Endothelial cell of umbilical vein (primary cell): ENCODE results near the gene FRYL. TPM values are rescaled to one million over a fixed set of nuclear protein-coding genes. Genes with fewer than 3 reads are reported as not detected.

Experiments
- BruUV-seq: library from RNA; stranded (reverse); fragments of 400-500 nt; replicated peaks from 2 replicates; lab custom pipeline; 2021; lab: Mats Ljungman, UMichigan
- CTCF ChIA-PET: fragments of 300-600, 350-600 bp; sonication (Branson Sonifier 250); formaldehyde crosslinking; loops from one replicate; lab custom pipeline; 2021; ENCODE audit warnings: antibody characterized with exemption, inconsistent platforms; lab: Charles Lee
- POLR2A ChIA-PET: fragments of 300-600, 350-600 bp; sonication (Branson Sonifier 250); formaldehyde crosslinking; loops from one replicate; lab custom pipeline; 2021; ENCODE audit warnings: antibody characterized with exemption, inconsistent platforms; lab: Charles Lee
- DNase-seq: peaks from one replicate; pipeline ENCODE4 v3.0.0-alpha.2; 2011; ENCODE audit warnings: low read depth, low spot score
- FAIRE-seq: peaks from 2 replicates; lab custom pipeline; 2011; peaks lifted over from hg19 to GRCh38; lab: Jason Lieb, UNC
- H2AFZ ChIP-seq: 2 replicates; pipeline ENCODE4 v1.6.0; 2012; ENCODE audit warnings: low read depth, low read length, control low read depth, inconsistent platforms
- H3K27ac ChIP-seq: 2 replicates; pipeline ENCODE4 v1.5.1; 2011; ENCODE audit warnings: low read depth, mild to moderate bottlenecking, control low read depth, low read length, moderate library complexity; ENCODE audit not compliant: insufficient read depth
- H3K27me3 ChIP-seq, 2 experiments: 2 replicates each; pipeline versions ENCODE4 v1.6.0 to v1.6.1; 2011; ENCODE audit warnings: low read length in 2 of 2, mixed read lengths in 1 of 2; ENCODE audit not compliant: control insufficient read depth in 2 of 2, insufficient read depth in 2 of 2
- H3K36me3 ChIP-seq, 2 experiments: 2 replicates in 1 of 2; 3 replicates in 1 of 2; pipeline ENCODE4 v1.5.1; 2011; ENCODE audit warnings: low read length in 2 of 2, mild to moderate bottlenecking in 1 of 2, moderate library complexity in 1 of 2; ENCODE audit not compliant: control insufficient read depth in 2 of 2, insufficient read depth in 2 of 2; ENCODE audit errors: extremely low read depth in 1 of 2
- H3K4me1 ChIP-seq: 3 replicates; pipeline ENCODE4 v1.5.1; 2011; ENCODE audit warnings: mild to moderate bottlenecking, low read length; ENCODE audit not compliant: control insufficient read depth, insufficient read depth; ENCODE audit errors: extremely low read depth
- H3K4me2 ChIP-seq: 2 replicates; pipeline ENCODE4 v1.6.1; 2011; ENCODE audit warnings: low read length, control low read depth, mixed read lengths; ENCODE audit not compliant: insufficient read depth
- H3K4me3 ChIP-seq, 3 experiments: fragments of 200-600 bp in 1 of 3; sonication (generic), shearing (Covaris generic) in 1 of 3; replicated peaks in 1 of 3; 2 replicates each; pipeline ENCODE4 v1.5.1; 2011 to 2016; ENCODE audit warnings: control low read depth in 3 of 3, low read length in 3 of 3, mild to moderate bottlenecking in 2 of 3, inconsistent platforms in 1 of 3, low read depth in 1 of 3, moderate library complexity in 1 of 3; ENCODE audit not compliant: insufficient read depth in 1 of 3
- H3K79me2 ChIP-seq: 2 replicates; pipeline ENCODE4 v1.6.0; 2012; ENCODE audit warnings: low read length, inconsistent platforms; ENCODE audit not compliant: control insufficient read depth, insufficient read depth
- H3K9ac ChIP-seq: replicated peaks from 2 replicates; pipeline ENCODE3; 2011; ENCODE audit warnings: low read length, control low read depth; ENCODE audit not compliant: insufficient read depth; ENCODE audit errors: extremely low read depth
- H3K9me1 ChIP-seq: replicated peaks from 3 replicates; pipeline ENCODE4 v1.6.0; 2011; ENCODE audit warnings: mild to moderate bottlenecking, low read length; ENCODE audit not compliant: control insufficient read depth, insufficient read depth; ENCODE audit errors: extremely low read depth
- H3K9me3 ChIP-seq: replicated peaks from 2 replicates; pipeline ENCODE4 v1.5.1; 2012; ENCODE audit warnings: low read length, inconsistent platforms; ENCODE audit not compliant: control insufficient read depth, insufficient read depth
- H4K20me1 ChIP-seq: replicated peaks from 2 replicates; pipeline ENCODE3; 2011; ENCODE audit warnings: mild to moderate bottlenecking, low read length; ENCODE audit not compliant: control insufficient read depth, insufficient read depth; ENCODE audit errors: extremely low read depth
- CTCF ChIP-seq, 2 donors: IDR thresholded peaks; 1 replicate in 1 of 2; 2 replicates in 1 of 2; pipeline ENCODE4 v1.5.1; 2011; ENCODE audit warnings: low read length in 2 of 2, mild to moderate bottlenecking in 2 of 2, moderate library complexity in 2 of 2, control low read depth in 1 of 2, inconsistent platforms in 1 of 2, low read depth in 1 of 2; ENCODE audit not compliant: insufficient read depth in 1 of 2; ENCODE audit errors: extremely low read depth in 1 of 2
- EZH2 ChIP-seq: IDR thresholded peaks from 2 replicates; pipeline ENCODE4 v1.6.1; 2012; ENCODE audit warnings: borderline replicate concordance, low read depth, mild to moderate bottlenecking, moderate library complexity, low read length, inconsistent platforms; ENCODE audit not compliant: severe bottlenecking
- FOS ChIP-seq: IDR thresholded peaks from 2 replicates; pipeline ENCODE4 v1.6.1; 2011; ENCODE audit warnings: mild to moderate bottlenecking, low read length, moderate library complexity, borderline replicate concordance; ENCODE audit not compliant: insufficient read depth
- GATA2 ChIP-seq: IDR thresholded peaks from 2 replicates; pipeline ENCODE4 v1.7.0; 2011; ENCODE audit warnings: low read depth, mild to moderate bottlenecking, moderate library complexity, mixed read lengths, low read length; ENCODE audit not compliant: insufficient read length, insufficient read depth
- JUN ChIP-seq: IDR thresholded peaks from 2 replicates; pipeline ENCODE4 v1.6.1; 2011; ENCODE audit warnings: borderline replicate concordance, low read depth; ENCODE audit not compliant: insufficient read length, insufficient read depth
- MAX ChIP-seq: IDR thresholded peaks from 2 replicates; pipeline ENCODE4 v1.6.1; 2011; ENCODE audit not compliant: insufficient read depth, insufficient read length
- MYC ChIP-seq: IDR thresholded peaks from one replicate; pipeline ENCODE4 v1.6.1; 2011; ENCODE audit warnings: mild to moderate bottlenecking, low read depth, low read length
- POLR2A ChIP-seq: IDR thresholded peaks from 2 replicates; pipeline ENCODE4 v1.6.1; 2012; ENCODE audit warnings: low read depth, mild to moderate bottlenecking, control low read depth, low read length
- POLR2AphosphoS5 ChIP-seq: IDR thresholded peaks from 2 replicates; pipeline ENCODE4 v1.6.1; 2012; ENCODE audit warnings: low read depth, mild to moderate bottlenecking, control low read depth, low read length, moderate library complexity; ENCODE audit not compliant: insufficient read depth
- dilution Hi-C: fragments of 300-500 bp; cut with MboI; formaldehyde crosslinking; loops from one replicate; pipeline ENCODE4 v1.15.0; 2019; ENCODE audit warnings: low sequenced_read_pairs; ENCODE audit not compliant: extremely low pct_ligation_motif_present
- intact Hi-C: fragments of 100-400 bp; cut with micrococcal nuclease; formaldehyde crosslinking; loops from one replicate; pipeline ENCODE4 v1.10.0; 2022
- polyA plus RNA-seq, 4 experiments: library from polyadenylated mRNA; depleted of rRNA in 3 of 4; stranded (reverse) in 3 of 4; unstranded in 1 of 4; fragments of >200 nt; gene quantifications; 2 replicates each; pipeline versions ENCODE4 v1.2.1 to v1.2.3, GENCODE V29; 2011 to 2012; ENCODE audit warnings: missing spikeins in 1 of 4
- total RNA-seq: library from RNA; stranded (reverse); gene quantifications from 2 replicates; pipeline ENCODE4 v1.2.3, GENCODE V29; 2021

Gene FRYL
- total and polyA plus RNA-seq, 2 donors (not counting 3 experiments of a cell fraction or from before 2014, with no cell fraction given) = 17.0 to 84.9 TPM

- POLR2A ChIA-PET = no interaction called here
- intact Hi-C loops = loop anchor here (5.0 kb wide), 1 partner anchor 47 kb away; no protein-coding TSS in a partner anchor
Observed at GRCh38 chr4:48620093-48620492, 160.0 kb downstream of the FRYL start.

GRCh38 chr4:48604527-48604926 lies 175.6 kb downstream of the FRYL start:
- Histone ChIP-seq H3K4me2 (no peak overlapping the region), H3K4me3 (no peak overlapping the region), H3K9me3 (no peaks in the 10 kb centered on the region), H3K36me3 (peaks cover 0 to 4% of the 10 kb centered on the region in 2 experiments), H3K4me1 (no peaks in the 10 kb centered on the region), H4K20me1 (no peaks in the 10 kb centered on the region), H3K79me2 (no peaks in the 10 kb centered on the region), H3K27ac (no peak overlapping the region), H3K9me1 (no peaks in the 10 kb centered on the region), H3K27me3 (no peaks in the 10 kb centered on the region), H2AFZ (no peak overlapping the region), H3K9ac (no peak overlapping the region)
- POLR2A ChIA-PET = no interaction called here
- TF ChIP-seq CTCF (IDR thresholded peaks at IDR 0.05; ENCODE audit: extremely low read depth in 1 of 2, insufficient read depth in 1 of 2, low read depth in 1 of 2, low read length in 2 of 2) (no peak), FOS (no peak), POLR2AphosphoS5 (no peak), MAX (no peak), EZH2 (no peak), JUN (no peak), MYC (no peak), GATA2 (no peak), POLR2A (no peak)
- FAIRE-seq (no peak), DNase-seq (no peak)
- CTCF ChIA-PET = interaction anchor here (1.6 kb wide), 1 partner anchor 25 kb away, joined by 6 read pairs; no protein-coding TSS in a partner anchor
- dilution Hi-C loops (no loop called here), intact Hi-C loops (no loop called here)
- BruUV-seq = no TSS peak

More at GRCh38 chr4:48620093-48620492, 160.0 kb downstream of the FRYL start:
- dilution Hi-C loops = no loop called here
- Histone ChIP-seq H4K20me1 (peaks cover 2% of the 10 kb centered on the region), H3K9ac (no peak overlapping the region), H3K4me3 (no peak overlapping the region), H3K4me2 (no peak overlapping the region), H3K9me1 (no peaks in the 10 kb centered on the region), H2AFZ (no peak overlapping the region), H3K27ac (no peak overlapping the region), H3K36me3 (peaks cover 5 to 11% of the 10 kb centered on the region in 2 experiments), H3K9me3 (no peaks in the 10 kb centered on the region), H3K27me3 (no peaks in the 10 kb centered on the region), H3K79me2 (peaks cover 3% of the 10 kb centered on the region), H3K4me1 (no peaks in the 10 kb centered on the region)
- TF ChIP-seq MYC (no peak), GATA2 (no peak)
- FAIRE-seq (no peak), DNase-seq (no peak)
- CTCF ChIA-PET = interaction anchor here (1.2 kb wide), 1 partner anchor 9 kb away, joined by 4 read pairs; no protein-coding TSS in a partner anchor
- BruUV-seq = no TSS peak
